GM18498 (cell line): ENCODE data around the gene WASL.
"Not testable (repeated sequence)": the region's sequence is repeated elsewhere in the genome, so short reads cannot be mapped to it uniquely, and the experiment has no call there.

ENCODE experiments used
- ATAC-seq: cut with Tn5 transposase; IDR thresholded peaks from one replicate; pipeline ENCODE4 v1.9.1; 2021; ENCODE audit warnings: mild to moderate bottlenecking, moderate library complexity; ENCODE audit not compliant: unreplicated experiment

Gene WASL

DNA sequence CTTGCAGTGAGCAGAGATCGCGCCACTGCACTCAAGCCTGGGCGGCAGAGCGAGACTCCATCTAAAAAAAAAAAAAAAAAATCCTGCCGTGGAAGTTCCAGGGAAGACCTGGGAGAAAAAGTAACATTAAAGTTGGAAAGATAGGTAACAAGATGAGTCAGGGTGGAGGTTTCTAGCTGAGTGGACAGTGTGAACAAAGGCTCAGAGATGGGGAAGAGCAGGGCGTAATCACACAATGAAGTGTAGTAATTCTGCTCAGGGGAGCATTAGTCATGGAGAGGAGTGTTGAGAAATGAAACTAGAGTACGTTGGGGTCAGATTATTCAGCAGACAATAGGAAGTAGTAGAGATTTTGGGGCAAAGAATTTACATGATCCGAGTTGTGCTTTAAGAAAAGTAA, 21.6 kb upstream of the WASL start:
- peak; percentile 71 for ATAC-seq

DNA sequence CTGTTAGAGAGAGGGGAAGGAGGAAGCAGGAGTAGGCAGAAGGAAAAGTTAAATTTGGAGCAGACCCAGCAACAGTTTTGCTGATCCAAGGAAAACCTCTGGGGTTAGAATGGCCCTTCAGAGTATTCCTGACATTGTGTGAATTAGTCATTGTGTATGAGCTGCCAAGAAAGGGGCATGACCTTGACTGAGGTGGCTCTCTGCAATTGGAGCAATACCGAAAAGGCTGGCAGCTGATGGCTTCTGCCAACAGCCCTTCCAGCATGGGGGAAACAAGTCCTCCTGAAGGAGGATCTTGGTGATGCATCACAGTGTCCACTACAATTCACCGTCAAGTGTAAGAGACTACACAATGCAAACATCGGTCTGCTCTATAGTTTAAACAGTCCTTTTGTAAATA, 20.6 kb upstream of the WASL start:
- no peak for ATAC-seq

DNA sequence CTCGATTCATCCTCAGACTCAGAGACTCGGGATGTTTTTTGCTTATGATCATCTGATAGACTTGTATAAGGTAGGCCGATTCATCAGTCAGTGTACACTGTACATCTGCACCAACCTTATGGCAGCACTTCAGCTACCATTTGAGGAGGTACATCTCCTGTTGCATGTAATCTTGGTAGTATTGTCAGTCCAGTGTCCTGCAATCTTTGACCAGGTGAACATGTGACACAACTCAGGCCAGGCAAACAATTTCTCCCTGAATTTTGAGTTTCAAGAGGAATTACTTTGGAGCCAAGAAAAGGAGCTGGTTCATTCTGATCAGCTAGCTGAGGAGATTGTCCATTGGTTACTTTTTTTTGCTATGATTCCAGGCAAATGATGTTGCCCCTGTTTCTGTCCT, 19.7 kb upstream of the WASL start:
- ATAC-seq: no peak

DNA sequence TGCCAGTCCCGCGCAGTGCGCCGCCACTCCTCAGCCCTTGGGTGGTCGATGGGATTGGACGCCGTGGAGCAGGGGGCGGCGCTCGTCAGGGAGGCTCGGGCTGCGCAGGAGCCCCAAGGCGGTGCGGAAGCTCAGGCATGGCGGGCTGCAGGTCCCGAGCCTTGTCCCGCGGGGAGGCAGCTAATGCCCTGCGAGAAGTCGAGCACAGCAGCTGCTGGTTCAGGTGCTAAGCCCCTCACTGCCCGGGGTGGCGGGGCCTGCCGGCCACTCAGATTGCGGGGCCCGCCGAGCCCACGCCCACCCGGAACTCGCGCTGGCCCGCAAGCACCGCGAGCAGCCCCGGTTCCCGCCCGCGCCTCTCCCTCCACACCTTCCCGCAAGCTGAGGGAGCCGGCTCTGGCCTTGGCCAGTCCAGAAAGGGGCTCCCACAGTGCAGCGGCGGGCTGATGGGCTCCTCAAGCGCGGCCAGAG, 14.4 kb upstream of the WASL start:
- ATAC-seq: no peak

DNA sequence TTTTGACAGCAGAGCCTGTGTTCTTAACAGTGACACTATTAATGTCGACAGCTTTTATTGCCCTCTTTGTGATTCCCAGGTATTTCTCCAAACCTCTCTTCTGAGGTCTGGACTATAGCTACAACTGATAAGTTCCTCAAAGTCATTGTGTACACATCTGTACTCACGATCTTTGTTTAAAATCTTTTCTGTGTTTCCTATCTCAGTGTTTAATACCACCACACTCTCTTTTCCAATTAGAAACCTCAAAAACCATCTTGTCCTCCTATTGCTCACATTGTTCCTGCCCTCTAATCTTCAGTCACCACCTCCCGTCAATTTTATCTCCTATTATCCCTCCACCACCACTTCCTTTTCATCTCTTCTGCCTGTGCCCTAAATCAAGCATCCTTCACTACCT, 12.9 kb upstream of the WASL start:
- ATAC-seq: no peak

DNA sequence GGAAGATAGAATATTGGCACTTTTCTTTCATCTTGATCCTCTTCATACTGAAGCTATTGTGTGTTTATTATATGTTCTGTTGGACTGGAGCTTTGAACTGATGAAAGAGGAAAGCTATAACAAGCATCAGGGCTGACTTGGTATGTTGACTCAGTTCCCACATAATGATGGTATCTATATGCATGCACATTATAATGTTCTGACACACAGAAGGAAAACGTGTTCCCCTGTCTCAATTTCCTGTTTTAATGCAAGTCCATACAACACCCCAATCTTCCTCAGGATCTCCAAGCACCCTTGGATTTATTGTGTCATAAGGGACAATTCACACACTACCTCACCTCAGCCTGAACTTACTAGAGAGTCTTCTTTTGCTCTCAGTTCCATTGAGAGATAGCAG, 8.3 kb upstream of the WASL start:
- ATAC-seq: no peak

DNA sequence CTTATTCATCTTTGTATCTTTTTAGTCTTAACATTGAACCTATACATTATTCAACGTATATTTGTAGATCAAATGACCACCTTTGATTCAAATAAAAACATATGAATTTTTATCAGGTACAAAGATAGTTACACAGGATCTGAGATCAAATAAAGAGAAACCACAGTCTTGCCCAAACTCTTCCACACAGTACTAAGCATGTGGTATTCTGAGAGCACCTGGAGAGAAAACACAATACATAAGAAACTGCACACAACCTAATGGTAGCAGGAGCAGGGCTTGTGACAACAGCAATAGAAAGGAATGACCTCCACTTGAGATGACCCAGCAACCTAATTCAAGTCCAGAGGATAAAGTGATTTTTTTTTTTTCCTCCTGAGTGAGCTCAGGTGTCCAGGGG, 6.5 kb upstream of the WASL start:
- no peak for ATAC-seq

DNA sequence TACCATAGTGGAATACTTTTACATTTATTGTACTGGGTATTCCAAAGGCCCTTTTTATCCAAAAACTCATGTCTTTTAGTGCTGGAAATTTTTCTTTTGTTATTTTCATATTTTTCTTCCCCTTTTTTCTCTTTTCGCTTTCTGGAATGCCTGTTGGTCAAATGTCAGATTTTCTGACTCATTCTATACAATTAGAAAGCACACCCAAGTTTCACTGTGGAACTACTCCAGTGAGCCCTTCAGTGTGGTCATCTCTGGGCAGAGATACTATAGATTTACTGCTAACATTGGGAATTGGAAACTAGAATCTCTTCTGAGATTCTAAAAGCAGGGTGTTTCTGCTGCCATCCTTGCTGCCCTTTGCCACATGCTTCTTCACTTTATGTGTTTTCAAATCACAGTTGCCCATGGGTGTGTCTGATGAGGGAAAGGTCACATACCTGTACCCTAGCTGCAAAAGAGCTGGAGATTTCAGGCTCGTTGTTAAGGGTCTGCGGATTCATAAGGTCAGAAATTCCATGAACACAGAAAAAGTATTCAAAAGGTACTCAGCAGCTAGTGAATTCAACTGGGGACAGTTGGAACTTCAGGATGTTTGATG, 5.6 kb upstream of the WASL start:
- no peak for ATAC-seq

DNA sequence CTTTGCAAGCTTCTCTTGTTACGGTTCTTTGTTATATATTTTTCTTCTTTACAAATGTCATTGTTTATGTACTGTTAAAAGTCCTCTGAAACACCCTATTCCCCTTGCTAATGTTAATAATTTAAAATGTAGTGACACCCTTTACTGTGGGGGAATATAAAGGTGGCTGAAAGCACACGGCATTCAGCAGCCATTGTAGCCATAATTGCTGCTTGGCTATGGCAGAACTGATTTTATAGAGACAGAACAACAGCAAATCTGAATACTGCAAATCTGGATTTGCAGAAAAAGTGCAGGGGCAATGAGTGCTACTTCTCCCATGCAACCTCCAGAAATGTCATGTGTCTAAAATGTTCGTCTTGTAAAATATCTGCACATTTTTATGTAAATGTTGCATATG, 3.7 kb upstream of the WASL start:
- ATAC-seq: no peak

DNA sequence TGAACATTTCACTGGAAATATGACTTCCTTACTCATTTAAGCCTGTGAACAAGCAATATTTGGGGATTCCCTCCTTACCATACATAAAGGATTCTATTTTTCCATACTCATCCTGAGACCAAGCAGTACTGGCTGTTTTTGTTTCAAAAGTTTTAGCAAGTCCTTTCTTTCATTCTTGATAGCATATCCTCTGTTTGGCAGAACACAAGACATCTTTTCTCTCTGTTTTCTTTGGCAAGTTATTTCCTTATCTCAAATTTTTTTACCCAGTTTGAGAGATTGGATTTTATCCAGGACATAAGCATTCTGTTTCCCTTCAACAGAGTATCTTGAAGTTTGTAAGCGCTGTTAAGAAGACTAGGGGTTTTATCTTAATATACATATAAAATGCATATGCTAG, 3.0 kb upstream of the WASL start:
- no peak for ATAC-seq

DNA sequence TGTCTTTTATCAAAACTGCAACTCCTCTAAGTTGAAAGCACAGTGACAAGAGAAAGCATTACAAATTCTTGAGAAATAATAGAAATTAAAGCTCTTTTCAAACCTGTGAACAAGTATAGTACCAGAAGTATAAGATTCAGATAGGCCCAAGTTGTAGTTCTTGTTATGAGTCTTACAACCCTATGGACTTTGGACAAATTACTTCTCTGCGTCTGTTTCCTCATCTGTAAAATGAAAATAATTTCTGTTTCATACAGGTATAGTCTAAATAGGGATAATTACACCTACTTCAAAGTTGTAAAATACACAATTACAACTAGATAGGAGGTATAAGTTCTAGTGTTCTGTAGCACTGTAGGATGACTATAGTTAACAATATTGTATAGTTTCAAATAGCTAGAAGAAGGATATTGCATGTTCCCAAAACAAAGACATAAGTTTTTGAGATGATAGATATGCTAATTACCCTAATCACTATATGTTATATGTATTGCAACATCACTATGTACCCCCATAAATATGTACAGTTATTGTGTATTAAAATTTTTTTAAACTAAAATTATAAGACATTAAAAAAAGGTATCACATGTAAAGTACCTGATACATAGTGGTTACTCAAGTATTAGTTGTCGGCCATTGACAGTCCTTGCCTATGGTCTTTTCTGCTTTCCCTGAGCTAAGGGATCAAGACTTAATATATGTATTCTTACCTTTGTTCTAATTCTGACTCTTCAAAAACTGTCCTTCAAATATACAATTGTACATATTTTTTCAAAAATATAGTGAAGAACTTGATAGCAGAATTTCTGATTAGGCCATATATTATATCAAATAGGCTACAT, 1.8 kb upstream of the WASL start:
- no peak for ATAC-seq

DNA sequence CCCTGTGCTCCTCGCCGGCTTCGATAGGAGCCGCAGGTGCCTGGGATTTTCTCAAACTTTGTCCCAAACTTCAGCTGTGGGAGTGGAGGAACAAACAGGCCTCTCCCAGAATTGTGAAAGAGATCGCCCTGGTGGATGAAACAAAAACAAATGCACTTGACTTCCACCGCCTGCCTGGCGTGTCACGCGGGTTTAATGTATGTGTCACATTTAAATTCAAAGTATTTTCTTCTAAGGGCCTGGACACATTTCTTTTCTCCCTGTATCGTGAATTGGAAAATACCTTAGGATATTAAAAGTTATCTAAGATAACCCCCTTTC, 694 bp upstream of the WASL start:
- ATAC-seq: peak; percentile 19

DNA sequence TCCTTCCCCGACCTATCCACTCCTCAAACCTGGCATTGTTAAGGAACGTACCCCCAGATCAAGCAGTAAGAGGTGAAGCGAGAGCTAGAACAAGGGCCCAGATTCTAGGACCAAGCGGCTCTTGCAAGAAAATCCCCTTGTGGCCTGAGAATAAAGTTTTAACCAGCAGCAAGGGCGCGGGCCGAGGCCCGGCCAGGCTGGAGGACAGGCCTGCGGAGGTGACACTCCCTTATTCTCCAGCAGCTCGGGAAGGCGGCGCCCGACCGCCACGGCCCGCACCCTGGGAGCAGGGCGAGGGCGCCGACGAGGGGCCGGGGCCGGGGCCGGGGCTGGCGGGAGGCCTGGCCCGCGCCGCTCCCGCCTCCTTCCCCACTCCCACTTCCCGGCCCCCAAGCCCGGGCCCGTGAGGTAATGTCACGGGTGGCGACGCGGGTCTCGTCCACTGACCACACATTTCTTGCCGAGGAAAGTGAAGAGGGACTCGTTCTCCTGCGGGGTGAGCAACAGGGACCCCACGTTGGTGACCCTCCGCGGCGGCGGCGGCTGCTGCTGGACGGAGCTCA, 551 bp downstream of the WASL start:
- peak; percentile 27 for ATAC-seq

DNA sequence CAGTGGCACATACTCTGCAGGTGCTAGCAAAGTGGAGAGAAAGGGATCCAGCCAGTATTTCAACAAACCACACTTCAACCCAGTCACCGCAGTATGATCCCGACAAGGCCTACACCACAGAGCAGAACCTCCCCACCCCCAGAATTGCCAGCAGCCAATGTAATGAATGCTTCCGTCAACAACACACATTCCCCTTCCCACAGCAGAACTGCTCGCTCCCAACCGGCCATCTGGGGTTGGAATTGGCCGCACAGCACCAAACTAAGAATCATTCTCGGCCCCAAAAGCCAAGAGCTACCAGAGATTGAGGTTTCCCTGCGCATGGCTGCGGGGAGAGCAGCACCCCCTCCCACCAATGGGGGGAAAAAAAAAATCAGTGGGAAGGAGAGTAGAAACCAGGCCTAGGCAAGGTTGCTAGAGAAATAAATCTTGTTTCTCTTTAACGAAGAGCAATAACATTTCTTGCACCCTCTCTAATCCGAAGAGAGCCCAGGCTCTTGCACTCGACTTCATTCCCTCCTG, 1.1 kb downstream of the WASL start:
- ATAC-seq: no peak

DNA sequence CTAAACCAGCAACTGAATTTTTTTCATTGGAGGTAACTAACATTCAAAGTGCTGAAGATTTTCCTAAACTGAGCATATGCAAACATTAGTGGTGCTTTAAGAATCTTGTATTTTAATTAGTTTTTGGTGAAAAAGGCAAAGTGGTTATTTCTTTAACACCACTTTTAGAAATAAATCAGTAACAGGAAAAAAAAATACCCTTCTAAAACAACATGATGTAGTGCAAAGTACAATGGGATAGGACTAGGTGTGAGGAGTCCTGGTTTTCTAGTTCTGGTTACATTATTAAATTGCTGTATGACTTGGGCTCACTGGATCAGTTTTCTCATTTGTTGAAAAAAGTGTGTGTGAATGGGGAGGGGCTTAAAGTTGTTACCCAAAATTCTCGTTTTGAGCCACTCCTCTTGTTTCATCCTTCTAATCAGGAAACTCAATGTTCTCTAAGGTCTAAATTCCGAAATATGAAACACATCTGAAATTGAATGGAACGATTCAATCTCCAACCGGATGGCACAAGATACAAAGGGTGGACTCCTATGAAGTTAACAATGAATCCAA, 1.8 kb downstream of the WASL start:
- ATAC-seq: no peak

DNA sequence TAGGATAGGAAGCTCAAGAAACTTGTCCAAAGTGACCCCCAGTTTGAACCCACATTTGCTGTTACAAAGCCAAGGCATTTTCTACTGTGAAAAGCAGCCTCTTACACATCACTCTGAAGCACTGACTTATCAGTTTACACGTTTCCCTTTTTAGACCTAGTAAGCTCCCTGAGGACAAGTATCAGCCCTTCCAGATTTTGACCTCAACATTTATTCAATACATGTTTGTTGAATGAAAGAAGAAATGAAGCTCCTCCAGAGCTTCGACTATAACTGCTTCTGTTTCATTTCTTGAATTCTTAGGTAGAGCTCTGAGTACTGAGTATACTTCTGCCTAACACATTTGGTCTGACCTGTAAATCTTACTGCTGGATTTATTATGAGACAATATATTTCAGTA, 2.7 kb downstream of the WASL start:
- ATAC-seq: no peak

DNA sequence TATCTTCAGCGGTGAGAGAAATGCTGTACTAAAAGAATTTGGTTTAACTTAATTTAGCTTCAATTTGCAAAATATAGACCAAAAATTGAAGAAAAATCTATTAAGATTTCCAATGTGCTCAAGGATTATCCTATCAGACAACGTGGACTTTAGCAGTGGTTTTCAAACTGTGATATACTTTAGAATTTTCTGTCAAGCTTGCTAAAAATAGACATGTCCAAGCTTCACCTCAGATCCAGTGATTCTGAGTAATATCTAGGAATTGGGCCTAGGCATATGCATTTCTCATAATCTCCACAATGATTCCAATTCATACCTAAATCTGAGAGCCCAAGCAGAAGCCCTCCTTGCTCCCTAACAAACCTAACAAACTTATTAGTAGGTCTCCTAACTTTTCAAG, 3.4 kb downstream of the WASL start:
- ATAC-seq: no peak

DNA sequence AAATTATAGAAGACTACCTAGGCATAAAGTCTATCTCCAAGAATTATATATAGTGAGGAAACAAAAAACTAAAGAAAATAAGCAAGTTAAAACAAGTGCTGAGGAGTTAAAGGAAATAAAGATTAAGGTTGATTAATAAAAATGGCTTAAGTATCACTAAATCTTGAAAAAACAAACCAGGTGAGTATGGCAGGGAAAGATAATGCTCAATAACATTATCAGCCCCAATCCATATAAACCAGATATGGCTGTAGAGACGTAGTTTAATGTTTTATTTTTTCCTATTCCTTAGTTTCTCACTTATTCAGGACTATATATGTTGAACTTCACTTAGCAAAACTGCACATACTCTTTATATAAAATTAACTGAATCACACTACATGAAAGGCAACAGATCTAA, 4.4 kb downstream of the WASL start:
- ATAC-seq: no peak

DNA sequence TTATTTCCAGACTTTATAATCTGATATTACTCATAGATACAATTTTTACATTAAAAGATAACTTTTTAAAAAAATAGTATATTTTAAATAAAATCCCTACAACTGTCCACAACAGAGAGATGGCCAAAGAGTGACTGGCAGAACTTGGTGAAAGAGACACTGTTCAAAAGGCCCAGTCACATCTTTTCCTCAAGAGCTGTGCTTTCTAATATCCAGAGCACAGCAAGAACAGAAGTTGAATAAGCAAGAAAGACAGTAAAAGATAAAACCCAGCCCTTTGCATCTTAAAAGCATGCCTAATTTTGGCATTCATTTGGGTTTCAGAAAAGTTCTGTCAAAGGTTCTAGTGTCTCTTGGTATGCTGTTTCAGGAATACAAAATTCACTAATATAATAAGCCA, 6.9 kb downstream of the WASL start:
- ATAC-seq: no peak

DNA sequence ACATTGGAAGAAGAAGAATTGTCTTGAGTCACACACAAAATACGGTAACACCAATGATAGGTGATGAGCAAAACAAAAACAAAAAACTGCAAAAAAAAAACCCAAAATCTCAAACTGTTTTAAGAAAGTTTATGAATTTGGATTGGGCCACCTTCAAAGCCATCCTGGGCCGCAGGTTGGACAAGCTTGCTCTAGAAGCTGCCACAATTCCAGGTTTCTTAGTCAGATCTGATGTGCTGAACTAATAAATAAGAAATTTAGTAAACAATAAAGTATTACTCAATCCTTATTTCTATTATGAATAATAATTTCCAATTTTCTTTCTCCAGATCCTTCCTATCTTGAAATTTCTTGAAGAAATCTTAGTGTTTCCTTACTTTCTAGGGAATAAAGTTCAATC, 10.0 kb downstream of the WASL start:
- no peak for ATAC-seq

DNA sequence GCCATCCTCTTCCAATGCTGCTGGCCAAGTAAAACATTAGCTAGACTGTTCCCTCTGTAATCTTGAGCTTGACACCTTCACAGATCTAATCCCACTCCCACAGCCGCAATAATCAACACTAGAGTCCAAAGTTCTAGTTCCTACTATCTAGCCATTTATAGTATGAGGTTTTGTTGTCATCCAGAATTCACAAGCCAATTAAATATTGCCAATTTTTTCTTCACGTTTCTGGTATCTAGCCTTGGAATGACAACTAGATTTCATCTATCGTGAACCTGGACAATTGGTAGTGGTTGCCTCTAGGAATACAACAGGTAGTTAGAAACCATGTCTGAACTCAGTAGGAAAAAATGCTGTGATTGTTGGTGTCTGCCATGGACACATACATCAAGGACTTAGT, 10.4 kb downstream of the WASL start:
- ATAC-seq: no peak

DNA sequence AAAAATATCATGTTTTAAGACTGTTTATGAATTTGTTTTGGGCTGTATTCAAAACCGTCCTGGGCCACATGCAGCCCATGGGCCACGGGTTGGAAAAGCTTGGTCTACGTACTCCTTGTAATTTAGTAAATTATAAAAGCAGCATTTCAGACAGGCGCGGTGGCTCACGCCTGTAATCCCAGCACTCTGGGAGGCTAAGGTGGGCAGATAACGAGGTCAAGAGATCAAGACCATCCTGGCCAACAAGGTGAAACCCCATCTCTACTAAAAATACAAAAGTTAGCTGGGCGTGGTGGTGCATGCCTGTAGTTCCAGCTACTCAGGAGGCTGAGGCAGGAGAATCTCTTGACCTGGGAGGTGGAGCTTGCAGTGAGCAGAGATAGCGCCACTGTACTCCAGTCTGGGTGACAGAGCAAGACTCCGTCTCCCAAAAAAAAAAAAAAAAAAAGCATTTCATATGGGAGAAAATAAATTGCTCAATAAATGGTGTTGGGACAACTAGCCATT, 11.6 kb downstream of the WASL start:
- not testable (repeated sequence) for ATAC-seq
